Stimulated activated effector memory CD8-positive, alpha-beta T cell treated with anti-CD3 and anti-CD28 coated beads, Interleukin-12 subunit alpha, Interleukin-12 subunit beta, amount 100 ng/mL, for 72 hours (primary cell): ENCODE measurements around the gene PLIN4.
A peak's percentile ranks its signal among the peaks of the same experiment; 100 is the strongest.
"Not testable (repeated sequence)": the region's sequence is repeated elsewhere in the genome, so short reads cannot be mapped to it uniquely, and the experiment has no call there.

Experiments
- ATAC-seq: fragments of 150-1000 bp; cut with Tn5 transposase; 2 replicates; pipeline ENCODE4 v1.10.0; 2021
- DNase-seq, 2 donors: peaks; one replicate each; pipeline ENCODE4 v3.0.0; 2021 to 2022; ENCODE audit warnings: low spot score in 2 of 2
- H3K27ac Mint-ChIP-seq: one replicate; pipeline ENCODE4 v1.8.0; 2022; ENCODE audit warnings: mild to moderate bottlenecking, mixed read lengths
- H3K36me3 Mint-ChIP-seq: one replicate; pipeline ENCODE4 v1.8.0; 2022; ENCODE audit warnings: mild to moderate bottlenecking, mixed read lengths
- H3K4me1 Mint-ChIP-seq: one replicate; pipeline ENCODE4 v1.8.0; 2022; ENCODE audit warnings: mixed read lengths
- H3K4me3 Mint-ChIP-seq: one replicate; pipeline ENCODE4 v1.8.0; 2022; ENCODE audit warnings: mild to moderate bottlenecking, mixed read lengths
- H3K9me3 Mint-ChIP-seq: one replicate; pipeline ENCODE4 v1.8.0; 2022; ENCODE audit warnings: mixed read lengths

The PLIN4 gene

DNA sequence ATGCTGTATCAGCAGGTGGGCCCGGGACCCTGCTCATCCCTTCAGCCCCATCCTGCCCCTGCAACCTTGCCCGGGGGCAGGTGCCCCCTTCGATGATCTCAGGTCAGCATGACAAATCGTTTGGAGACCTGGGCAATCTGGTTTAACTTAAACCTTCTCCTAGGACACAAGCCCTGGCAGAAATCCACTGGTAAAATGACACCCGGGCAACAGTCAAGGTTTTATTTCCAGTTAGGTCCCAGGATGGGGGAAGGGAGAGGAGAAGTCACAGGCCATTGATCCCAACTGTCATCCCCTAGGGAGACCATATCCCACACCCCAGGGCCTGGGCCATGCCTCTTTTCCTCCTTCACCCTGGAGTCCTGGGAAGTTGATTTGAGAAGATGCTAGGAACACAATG is 18.5 kb upstream of the PLIN4 start:
- Mint-ChIP-seq H3K27ac (no peak overlapping the region), H3K9me3 (no peaks in the 10 kb centered on the region), H3K4me1 (peaks cover 7% of the 10 kb centered on the region), H3K4me3 (no peak overlapping the region), H3K36me3 (no peaks in the 10 kb centered on the region)
- DNase-seq (no peak), ATAC-seq (no peak)

DNA sequence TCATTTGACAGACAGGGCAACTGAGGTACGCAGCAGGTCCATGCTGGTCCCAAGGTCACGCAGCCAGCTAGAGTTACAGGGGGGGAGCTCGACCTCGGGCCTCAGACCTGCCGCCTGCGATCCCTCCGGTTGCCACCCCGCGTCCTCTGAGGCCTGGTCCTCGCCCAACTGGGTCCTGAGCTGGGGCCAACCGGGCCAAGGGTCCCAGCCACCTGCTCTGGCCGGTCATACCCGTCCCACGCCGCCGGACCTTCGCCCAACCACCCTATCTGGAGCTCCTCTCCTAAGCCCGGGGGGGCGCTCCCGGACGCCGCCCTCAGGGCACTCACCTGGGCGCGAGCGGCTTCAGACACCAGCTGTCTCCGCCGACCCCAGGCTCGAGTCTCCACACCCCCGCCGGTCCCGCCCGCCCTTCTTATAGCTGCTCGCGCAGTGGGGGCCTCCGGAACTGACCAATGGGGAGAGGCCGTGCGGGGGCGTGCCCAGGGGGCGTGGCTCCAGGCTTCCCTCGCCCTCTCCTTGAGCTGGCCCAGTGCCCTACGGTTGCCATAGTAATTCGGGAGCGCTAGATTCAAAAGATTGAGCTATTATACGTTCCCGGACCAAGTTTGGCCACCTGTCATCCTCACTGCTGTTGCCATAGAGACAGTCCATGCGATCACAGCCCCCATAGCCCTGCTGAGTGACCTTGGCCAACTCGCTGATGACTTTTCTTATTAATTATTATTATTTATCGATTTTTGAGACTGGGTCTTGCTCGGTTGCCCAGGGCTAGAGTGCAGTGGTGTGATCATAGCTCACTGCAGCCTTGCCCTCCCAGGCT is 16.8 kb upstream of the PLIN4 start, which contains the start of gene PLIN5:
PLIN5 (minus strand) TSS at position 389 of the 823 bp plus-strand sequence. CDS start 1,150 bp downstream, outside the sequence.
- ATAC-seq: peak; percentile 48
- Mint-ChIP-seq H3K4me3 (peak within 1 kb of the TSS; percentile 2), H3K36me3 (no peaks in the 10 kb centered on the region), H3K9me3 (no peaks in the 10 kb centered on the region), H3K4me1 (peaks cover 5% of the 10 kb centered on the region), H3K27ac (no peak within 1 kb of the TSS)
- DNase-seq: peak in 1 of 2 donors; percentile 57

DNA sequence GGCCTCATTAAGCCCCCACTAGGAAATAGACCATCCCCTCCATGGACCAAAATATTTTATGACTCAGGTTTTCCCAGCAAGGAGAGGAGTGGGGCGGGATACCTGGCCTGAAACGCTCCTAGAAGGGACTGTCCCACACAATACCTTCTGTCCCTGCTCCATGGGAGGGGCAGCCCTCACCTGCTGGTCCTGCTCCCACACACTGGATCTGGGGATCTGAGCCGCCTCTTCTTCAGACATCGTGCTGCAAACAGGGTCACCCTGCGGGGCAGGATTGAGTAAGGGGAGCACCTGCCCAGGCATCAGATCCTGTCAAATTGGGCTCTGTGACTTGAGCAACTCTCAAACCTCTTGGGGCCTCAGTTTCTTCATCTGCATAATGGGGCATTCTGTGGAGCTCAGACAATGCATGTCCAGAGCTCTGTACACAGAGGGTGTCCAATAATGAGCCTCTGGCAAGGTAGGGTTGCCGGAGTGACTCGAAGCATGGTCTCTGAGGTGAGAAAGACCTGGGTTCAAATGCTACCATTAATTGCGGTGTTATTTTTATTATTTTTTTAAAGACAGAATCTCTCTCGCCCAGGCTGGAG is 15.6 kb upstream of the PLIN4 start:
- no peak for ATAC-seq

DNA sequence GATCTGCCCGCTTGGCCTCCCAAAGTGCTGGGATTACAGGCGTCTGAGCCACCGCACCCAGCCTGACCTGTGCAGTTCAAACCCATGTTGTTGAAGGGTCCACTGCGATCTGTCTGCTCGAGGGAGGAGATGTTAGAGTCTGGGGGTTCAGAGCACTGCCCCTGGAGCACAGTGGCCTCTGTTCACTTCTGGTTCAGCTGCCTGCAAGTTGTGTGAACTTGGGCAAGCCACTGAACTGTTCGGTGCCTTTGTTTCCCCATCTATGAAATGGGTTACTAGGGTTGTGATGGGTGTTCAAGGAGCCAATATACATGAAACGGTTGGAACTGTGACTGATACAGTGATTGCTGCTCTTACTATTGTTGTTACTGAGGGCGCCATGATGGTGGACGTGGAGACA is 15.0 kb upstream of the PLIN4 start:
- H3K36me3 Mint-ChIP-seq: no peaks in the 10 kb centered on the region
- H3K4me3 Mint-ChIP-seq: no peak overlapping the region
- H3K9me3 Mint-ChIP-seq: no peaks in the 10 kb centered on the region
- no peaks in the 10 kb centered on the region for H3K4me1 Mint-ChIP-seq
- no peak for DNase-seq
- no peak overlapping the region for H3K27ac Mint-ChIP-seq
- ATAC-seq: no peak

More for the DNA sequence above, 15.6 kb upstream of the PLIN4 start:
- Mint-ChIP-seq H3K9me3 (no peaks in the 10 kb centered on the region), H3K36me3 (no peaks in the 10 kb centered on the region), H3K4me1 (no peaks in the 10 kb centered on the region), H3K4me3 (no peak overlapping the region), H3K27ac (no peak overlapping the region)
- DNase-seq: no peak

DNA sequence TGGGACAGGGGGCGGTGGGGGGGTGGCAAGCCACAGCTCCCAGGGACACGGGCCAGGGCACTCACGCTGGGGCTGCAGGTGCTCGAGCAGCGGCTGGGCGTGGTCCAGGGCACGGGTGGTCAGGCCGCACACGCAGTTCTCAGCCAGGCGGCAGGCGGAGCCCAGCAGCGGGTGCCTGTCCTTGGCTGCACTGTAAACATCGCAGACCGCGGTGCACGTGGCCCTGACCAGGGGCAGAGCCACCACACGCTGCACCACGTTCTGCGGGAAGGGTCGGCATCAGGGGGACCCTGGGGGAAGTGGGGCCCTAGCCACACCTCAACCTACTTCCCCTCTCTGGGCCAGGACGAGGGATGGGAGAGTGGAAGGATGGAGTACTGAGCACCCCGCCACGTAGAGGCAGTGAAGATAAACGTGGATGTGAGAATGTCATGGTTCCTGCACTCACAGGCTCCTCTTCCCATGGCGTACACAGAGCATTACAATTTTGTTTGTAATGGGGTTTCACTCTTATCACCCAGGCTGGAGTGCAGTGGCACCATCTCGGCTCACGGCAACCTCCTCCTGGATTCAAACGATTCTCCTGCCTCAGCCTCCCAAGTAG is 13.4 kb upstream of the PLIN4 start:
- ATAC-seq: peak; percentile 22
- H3K4me3 Mint-ChIP-seq: no peak overlapping the region
- no peaks in the 10 kb centered on the region for H3K9me3 Mint-ChIP-seq
- H3K4me1 Mint-ChIP-seq: no peaks in the 10 kb centered on the region
- no peak for DNase-seq
- H3K27ac Mint-ChIP-seq: peak overlapping the region; percentile 21
- H3K36me3 Mint-ChIP-seq: no peaks in the 10 kb centered on the region

DNA sequence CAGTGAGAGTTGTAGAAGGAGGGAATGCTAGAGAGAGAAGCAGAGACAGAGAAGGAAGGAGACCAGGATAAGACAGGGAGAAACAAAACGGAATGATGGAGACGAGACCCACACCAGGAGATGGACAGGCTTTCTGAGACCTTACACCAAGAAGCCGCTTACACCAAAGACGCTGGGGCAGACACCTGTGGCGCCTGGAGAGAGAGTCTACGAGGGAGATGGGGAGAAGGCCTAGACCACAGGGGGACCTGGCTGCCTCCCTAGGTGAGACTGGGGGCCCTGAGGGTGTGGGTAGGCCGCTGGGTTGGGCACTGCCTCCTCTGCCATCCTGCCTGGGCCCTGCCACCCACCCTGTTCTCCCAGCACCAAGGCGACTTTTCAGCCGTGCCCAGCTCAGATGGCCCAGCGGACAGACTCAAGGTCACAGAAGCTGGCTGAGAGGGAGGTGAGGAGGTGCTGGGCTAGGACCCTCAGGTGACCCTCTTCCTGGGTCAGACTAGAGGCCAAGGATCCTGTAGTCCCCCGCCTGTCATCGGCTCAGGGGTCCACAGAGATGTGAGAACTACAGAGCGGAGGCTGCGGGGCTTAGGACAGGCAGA is 11.7 kb upstream of the PLIN4 start:
- H3K27ac Mint-ChIP-seq: no peak overlapping the region
- DNase-seq (no peak), ATAC-seq (no peak)
- no peak overlapping the region for H3K4me3 Mint-ChIP-seq
- H3K4me1 Mint-ChIP-seq: peaks cover 5% of the 10 kb centered on the region
- H3K9me3 Mint-ChIP-seq: no peaks in the 10 kb centered on the region
- H3K36me3 Mint-ChIP-seq: no peaks in the 10 kb centered on the region

DNA sequence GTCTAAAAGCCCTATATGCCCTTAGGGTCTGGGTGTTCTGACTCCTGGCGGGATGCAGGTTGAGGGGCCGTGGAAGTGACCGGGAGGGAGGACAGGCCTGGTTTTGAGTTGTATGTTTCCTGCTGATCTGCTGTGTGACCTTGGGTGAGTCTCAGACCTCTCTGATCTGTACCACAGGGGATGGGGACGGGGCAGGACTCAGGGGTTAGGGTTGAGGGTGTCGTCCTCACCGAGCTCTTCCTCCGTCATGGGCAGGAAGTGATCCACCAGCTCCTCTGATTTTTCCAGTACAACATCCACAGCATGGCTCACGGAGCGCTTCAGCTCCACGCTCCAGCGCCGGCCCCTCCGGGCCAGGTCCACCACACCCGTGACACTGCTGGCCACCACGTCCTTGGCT is 10.6 kb upstream of the PLIN4 start:
- DNase-seq (no peak), ATAC-seq (no peak)
- H3K27ac Mint-ChIP-seq: no peak overlapping the region
- peaks cover 5% of the 10 kb centered on the region for H3K4me1 Mint-ChIP-seq
- H3K36me3 Mint-ChIP-seq: no peaks in the 10 kb centered on the region
- no peaks in the 10 kb centered on the region for H3K9me3 Mint-ChIP-seq
- H3K4me3 Mint-ChIP-seq: no peak overlapping the region

DNA sequence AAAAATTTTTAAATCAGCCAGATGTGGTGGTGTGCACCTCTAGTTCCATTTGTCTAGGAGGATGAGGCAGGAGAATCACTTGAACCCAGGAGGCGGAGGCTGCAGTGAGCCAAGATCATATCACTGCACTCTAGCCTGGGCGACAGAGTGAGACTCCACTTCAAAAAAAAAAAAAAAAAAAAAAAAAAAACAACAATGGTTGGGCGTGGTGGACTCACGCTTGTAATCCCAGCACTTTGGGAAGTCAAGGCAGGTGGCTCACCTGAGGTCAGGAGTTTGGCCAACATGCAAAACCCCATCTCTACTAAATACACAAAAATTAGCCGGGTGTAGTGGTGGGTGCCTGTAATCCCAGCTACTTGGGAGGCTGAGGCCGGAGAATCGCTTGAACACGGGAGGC is 9.1 kb upstream of the PLIN4 start:
- H3K9me3 Mint-ChIP-seq, ATAC-seq, H3K4me1 Mint-ChIP-seq, DNase-seq, H3K27ac Mint-ChIP-seq, H3K36me3 Mint-ChIP-seq, H3K4me3 Mint-ChIP-seq: not testable (repeated sequence)

DNA sequence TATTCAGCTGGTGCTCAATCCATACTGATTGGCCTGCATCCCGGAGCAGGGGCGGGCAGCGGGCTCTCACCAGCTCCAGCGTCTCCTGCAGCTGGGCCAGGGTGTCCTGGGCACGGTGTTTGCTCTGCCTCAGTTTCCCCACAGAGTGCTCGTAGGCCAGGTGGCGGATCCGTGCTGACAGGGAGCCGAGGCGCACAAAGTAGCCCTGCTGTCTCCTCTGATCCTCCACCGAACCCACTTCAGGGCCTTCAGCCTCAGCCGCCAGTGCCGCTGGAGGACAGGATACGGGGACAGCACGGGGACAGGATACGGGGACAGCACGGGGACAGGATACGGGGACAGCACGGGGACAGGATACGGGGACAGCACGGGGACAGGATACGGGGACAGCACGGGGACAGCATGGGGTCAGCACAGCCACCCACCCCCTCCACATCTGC is 7.3 kb upstream of the PLIN4 start:
- DNase-seq (no peak), ATAC-seq (no peak)
- Mint-ChIP-seq H3K36me3 (no peaks in the 10 kb centered on the region), H3K4me1 (peaks cover 5% of the 10 kb centered on the region), H3K4me3 (no peak overlapping the region), H3K27ac (no peak overlapping the region), H3K9me3 (no peaks in the 10 kb centered on the region)

DNA sequence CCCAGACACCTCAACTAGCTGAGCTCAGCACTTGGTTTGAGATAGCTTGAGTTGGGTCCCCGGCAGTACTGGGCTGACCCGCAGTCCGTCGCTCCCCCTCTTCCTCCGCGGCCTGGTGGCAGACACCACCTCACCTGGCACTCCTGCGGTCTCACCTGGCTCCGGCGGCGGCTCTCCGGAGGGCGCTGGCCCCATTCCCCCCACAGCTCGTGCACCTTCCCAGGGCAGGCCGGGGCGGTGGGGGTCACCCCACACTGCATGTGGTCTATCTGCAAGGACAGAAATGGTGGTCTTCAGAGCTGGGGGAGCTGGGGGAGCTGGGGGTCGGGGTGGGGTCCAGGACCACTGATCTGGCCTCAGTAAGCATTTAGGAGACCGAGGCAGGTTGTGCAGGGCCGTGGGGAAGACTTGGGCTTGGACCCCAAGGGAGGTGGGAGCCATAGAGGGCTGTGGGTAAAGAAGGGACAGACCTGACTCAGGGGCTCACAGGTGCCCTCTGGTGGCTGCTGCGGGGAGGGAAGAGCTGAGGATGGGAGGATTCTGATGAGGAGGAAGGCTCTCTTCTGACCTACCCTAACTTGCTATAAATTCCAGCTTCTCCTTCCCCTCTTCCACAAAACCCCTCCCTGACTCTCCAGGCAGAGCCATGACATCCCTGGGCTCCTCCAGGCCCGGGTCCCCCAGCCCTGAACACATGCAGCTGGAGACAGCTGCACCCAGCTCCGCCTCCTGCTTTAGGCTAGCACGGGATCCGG is 6.7 kb upstream of the PLIN4 start:
- H3K27ac Mint-ChIP-seq: no peak overlapping the region
- peak; percentile 82 for ATAC-seq
- DNase-seq: peak; percentile 61 to 85
- no peaks in the 10 kb centered on the region for H3K36me3 Mint-ChIP-seq
- no peak overlapping the region for H3K4me3 Mint-ChIP-seq
- H3K4me1 Mint-ChIP-seq: peaks cover 5% of the 10 kb centered on the region
- no peaks in the 10 kb centered on the region for H3K9me3 Mint-ChIP-seq

DNA sequence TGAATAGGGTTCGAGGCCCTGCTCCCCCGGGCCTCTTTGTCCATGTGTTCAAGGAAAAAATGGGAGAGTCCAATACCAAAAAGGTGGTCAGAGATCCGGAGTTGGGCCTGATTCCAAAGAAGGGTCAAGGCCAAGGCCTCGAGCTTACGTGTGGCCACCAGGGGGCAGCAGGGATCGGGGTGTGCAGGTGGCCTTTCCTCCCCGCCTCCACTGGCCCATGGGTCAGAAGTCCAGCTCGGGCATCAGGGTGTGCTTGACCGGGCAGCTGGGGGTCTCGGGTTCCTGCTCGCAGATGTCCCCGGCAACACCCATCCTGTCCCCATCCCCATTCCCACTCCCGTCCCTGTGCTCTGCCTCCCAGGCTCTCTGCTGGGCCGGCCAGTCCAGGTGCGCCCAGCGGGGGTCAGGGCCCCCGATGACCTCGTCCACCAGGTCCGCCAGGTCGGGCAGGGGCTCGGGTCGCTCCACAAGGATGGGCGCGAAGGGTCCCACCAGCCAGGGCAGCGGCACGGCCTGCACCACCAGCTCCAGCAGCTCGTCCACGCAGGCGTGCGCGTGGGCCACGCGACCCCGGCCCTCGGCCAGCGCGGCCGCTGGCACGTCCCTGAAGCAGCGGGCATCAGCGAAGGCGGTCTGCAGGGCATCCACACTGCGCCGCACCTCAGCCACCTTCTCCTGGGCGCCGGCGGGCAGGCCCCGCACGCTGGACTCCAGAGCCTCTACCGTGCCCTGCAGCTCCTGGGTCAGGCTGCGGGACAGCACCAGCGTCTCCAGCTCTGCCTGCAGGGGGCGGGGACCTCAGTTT is 5.2 kb upstream of the PLIN4 start:
- no peaks in the 10 kb centered on the region for H3K36me3 Mint-ChIP-seq
- ATAC-seq: no peak
- peak in 1 of 2 donors; percentile 57 for DNase-seq
- H3K27ac Mint-ChIP-seq: no peak overlapping the region
- no peak overlapping the region for H3K4me3 Mint-ChIP-seq
- H3K4me1 Mint-ChIP-seq: peaks cover 5% of the 10 kb centered on the region
- no peaks in the 10 kb centered on the region for H3K9me3 Mint-ChIP-seq

DNA sequence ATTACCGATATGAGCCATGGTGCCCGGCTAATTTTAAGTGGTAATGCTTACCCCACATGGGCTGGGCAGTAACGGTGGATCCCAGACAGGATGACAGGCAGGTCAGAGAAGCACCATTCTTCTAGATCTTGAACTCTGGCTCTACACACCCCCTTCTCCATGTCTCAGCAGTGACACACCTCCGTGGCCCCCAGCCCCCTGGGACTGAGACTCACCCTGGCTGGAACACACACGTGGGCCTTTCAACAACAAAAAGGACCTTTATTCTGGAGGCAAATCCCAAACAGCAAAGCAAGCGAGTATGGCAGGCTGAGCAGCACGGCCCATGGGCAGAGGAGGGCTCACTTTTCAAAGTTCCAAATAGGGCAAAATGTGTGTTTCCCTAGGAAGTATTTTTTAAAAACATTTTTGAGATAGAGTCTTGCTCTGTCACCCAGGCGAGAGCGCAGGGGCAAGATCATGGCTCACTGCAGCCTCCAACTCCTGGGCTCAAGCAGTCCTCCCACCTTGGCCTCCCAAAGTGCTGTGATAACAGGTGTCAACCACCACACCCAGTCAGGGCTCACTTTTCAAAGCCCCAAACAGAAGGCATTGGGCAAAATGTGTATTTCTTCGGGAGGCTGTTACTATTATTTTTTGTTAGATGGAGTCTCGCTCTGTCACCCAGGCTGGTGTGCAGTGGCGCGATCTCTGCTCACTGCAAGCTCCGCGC is 4.2 kb upstream of the PLIN4 start:
- DNase-seq (no peak), ATAC-seq (no peak)
- Mint-ChIP-seq H3K27ac (no peak overlapping the region), H3K9me3 (no peaks in the 10 kb centered on the region), H3K4me1 (peaks cover 5% of the 10 kb centered on the region), H3K36me3 (no peaks in the 10 kb centered on the region), H3K4me3 (no peak overlapping the region)

DNA sequence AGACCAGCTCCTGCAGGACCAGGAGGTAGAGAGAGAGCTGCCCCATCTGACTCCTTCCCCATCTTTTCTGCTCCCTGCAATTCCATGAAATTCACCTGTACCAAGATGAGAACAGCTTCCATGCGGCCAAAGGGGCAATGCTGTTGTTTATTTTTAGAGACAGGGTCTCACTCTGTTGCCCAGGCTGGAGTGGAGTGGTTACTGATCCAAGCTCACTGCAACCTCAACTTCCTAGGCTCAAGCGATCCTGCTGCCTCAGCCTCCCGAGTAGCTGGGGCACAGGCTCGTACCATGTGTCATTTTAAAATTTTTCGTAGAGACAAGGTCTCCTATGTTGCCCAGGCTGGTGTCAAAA is 3.6 kb upstream of the PLIN4 start:
- ATAC-seq (no peak), DNase-seq (no peak)
- no peak overlapping the region for H3K27ac Mint-ChIP-seq
- H3K4me3 Mint-ChIP-seq: no peak overlapping the region
- no peaks in the 10 kb centered on the region for H3K9me3 Mint-ChIP-seq
- H3K4me1 Mint-ChIP-seq: peaks cover 5% of the 10 kb centered on the region
- no peaks in the 10 kb centered on the region for H3K36me3 Mint-ChIP-seq
